HTERT RPE-1 (cell line): ENCODE results near the gene CRK.

Experiments
- in situ Hi-C: fragments of 300-500 bp; cut with MboI; formaldehyde crosslinking; loops from 4 replicates; pipeline ENCODE4 v1.14.3; 2020; ENCODE audit warnings: low sequenced_read_pairs

Gene CRK

DNA sequence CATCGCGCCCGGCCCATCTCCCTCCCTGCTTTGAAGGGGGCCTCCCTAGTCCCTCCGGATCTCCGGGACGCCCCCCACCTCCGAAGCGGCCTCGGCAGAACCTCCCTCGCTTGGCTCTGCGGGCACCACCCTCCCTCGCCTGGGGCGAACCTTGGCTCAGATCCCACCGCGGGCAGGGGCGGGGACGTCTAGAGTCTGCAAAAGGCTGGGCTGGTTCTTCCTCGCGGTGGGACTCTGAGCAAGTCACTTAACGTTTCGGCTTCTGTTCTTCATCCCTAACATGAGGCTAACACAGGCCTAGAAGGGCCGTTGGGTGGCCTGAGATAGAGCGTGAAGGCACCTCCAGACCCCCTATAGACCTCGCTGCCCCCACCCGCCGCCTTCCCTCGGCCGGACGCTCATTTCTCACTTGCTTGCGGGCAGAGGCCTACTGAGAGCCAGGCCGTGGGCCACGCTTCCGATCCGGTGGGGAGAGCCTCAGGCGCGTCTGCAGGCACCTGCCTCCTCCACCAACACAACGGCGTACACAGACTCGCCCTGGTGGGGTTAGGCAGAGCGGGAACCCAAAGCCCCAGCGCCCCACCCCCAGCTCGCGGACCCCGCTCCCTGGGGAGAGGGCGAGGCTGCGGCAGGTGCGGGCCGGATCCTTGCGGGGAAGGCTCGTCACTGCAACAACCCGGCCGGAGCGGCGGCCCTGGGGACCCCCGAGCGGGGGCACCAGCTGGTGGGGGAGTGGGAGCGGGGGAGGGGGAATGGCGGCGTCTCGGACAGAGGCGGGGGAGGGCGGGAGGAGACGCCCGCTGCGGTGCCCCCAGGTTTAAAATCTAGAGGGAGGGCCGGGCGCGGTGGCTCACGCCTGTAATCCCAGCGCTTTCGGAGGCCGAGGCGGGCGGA is 31.0 kb upstream of the CRK start:
- in situ Hi-C loops = no loop called here

DNA sequence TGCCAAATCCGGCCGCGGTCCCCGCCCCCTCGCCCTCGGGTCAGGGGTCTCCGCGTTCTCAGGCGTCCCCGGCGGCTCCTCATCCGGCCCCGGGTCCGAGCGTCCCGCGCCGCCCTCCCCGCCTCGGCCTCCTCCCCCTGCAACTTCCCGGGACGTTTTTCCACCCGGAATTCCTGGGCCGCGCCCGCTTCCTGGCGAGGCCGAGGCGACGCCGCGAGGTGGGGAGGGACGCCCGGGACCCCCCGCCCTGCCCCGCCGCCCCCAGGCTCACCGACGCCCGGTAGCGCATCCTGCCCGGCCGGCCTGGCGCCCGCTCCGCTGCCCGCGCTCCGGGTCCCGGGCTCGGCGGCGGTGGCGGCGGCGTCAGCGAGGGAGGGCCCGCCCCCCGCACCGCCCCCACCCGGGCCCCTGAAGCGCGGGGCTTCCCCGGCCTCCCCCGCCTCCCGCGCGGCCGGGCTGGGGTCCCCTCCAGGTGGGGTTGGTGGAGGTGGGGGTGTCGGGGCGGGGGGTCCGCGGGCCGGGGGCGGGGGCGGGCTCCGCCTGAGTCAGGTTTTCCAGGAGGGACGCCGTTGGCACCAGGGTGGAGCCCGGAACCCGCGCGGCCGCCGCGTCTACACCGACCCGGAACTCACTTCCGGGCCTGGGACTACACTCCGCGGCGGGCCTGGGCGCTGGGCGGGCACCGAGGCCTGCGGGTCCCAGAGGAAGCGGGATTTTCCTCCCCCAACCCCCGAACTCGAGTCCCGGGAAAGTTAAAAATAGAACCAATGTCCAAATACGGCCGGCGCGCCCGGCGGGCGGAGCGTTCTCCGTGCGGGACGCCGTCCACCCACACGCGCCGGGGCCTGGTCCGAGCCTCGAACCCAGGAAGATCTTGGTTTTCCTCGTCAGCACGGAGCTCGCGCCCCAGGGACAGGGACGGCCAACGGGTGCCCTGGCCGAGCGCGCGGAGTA is 29.7 kb upstream of the CRK start:
- in situ Hi-C loops = no loop called here

DNA sequence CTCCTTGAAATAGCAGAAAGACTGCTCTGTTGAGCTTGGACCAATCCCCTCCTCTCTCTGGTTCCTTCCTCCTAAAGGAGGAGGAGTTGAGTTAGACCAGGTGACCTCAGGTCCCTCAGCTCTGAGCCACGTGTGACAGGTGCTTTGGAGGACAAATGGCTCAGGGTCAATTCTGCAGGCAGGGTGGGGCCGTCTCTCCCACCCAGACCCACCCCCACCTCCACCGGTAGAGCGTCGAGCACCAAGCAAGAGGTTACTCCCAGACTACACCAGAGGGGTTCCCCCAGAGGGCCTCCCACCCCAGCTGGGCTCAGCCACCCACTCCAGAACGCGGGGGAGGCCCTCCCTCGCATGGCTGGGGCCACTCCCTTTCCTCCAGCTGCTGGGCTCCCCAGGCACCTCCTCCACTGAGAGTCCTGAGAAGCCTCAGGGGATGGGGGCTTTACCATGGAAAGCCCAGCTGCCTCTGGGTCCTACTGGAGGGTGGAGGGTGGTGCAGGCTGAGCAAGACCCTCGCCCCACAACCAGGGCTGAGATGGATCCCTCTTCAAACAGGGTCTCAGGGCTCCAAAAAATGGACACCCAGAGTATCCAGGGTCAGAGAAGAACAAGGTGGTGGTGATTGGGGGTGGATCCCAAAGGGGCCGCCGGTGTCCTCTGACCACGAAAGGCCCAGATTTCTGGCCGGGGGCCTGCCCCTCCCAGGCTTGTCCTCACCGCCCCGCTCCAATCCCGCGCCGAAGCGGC is 28.8 kb upstream of the CRK start:
- in situ Hi-C loops = no loop called here

DNA sequence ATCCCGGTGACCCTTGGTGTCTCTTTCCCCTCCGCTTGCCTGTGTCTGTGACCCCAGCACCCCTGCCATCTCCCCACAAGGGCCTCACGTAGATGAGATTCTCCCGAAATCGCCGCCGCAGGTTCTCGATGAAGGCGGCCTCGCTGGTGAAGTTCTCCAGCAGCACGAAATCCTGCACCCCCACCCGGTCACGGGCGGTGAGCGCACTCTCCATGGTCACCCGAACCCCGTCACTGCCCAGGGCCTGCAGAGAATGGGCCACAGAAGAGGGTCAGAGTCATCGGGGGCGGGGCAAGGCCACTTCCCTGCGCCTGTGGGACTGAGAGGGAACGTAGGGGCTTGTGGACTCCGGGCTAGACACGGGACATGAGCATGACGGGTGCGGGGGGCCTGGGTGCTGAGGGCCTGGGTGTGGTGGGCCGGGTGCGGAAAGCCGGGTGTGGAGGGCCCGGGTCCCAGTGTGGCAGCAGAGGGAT is 28.1 kb upstream of the CRK start:
- in situ Hi-C loops = no loop called here

DNA sequence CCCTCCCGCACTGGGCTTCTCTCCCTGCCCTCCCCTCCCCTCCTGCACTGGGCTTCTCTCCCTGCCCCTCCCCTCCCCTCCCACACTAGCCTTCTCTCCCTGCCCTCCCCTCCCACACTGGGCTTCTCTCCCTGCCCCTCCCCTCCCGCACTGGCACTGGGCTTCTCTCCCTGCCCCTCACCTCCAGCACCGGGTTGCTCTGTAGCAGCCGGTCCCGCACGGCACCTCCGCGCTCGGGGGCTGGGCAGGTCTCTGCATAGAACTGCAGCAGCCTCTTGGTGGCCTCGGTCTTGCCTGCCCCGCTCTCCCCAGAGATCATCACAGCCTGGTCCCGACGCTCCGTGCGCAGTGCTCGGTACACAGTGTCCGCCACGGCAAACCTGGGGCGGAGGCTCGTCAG is 26.6 kb upstream of the CRK start:
- in situ Hi-C loops = no loop called here

DNA sequence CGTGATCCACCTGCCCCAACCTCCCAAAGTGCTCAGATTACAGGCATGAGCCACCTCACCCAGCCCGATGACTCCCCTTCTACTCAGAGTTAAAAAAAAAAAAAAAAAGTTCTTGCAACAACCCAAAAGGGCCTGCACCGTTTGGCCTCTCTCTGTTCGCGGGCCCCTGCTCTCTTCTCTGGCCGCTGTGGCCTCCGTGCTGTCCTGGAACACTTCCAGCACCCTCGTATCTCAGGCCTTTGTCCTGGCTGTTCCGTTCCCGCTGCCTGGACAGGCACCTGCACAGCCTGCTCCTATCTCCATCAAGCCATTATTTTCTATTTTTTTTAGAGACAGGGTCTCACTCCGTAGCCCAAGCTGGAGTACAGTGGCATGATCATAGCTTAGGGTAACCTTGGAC is 25.7 kb upstream of the CRK start:
- in situ Hi-C loops = no loop called here

DNA sequence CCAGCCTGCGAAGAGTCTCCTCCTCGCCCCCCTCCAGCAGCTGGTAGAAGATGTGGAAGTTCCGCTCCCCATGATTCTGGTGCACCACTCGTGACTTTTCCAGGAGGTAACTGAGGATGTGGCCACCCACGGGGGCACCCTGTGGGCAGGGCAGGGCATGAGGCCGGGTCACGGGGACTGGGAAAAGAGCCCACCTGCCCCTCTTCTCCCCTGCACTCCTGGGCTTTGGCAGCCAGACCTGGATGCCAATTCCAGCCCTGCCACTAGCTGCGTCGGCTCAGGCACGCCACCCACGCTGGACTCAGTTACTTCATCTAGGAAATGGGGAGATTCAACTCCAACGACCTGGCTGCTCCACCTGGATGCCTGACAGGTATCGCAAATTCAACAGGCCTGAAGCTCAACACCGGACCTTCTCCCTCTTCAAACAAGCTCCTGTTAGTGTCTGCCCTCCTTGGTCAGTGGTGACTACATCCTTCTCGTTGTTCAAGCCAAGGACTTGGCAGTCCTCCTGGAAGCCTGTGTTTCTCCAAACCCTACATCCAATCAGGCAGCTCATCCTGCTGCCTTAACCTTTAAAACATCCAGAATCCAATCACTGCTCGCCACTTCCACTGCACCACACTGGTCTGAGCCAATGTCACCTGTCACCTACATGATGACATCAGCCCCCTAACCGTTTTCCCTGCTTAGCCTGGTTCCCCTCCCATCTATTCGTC is 24.9 kb upstream of the CRK start:
- in situ Hi-C loops = no loop called here

DNA sequence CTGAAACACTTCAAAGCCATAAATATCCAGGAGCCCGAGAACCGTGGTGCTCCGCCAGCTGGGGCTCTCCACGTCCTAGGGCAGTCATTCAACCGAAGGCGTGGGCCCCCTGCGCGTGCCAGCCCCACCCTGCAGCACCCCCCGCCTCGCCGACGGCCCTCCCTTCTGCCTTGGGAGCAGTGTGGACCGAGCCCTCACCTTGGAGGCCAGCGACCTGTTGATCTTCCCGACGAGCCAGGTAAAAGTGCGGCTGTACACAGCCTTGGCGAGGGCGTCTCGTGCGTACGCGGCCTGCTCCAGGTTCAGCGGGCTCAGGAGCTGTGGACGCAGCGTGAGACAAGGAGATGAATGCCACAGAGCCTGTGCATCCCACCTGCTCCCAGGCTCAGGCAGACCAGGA is 22.4 kb upstream of the CRK start:
- in situ Hi-C loops = no loop called here

DNA sequence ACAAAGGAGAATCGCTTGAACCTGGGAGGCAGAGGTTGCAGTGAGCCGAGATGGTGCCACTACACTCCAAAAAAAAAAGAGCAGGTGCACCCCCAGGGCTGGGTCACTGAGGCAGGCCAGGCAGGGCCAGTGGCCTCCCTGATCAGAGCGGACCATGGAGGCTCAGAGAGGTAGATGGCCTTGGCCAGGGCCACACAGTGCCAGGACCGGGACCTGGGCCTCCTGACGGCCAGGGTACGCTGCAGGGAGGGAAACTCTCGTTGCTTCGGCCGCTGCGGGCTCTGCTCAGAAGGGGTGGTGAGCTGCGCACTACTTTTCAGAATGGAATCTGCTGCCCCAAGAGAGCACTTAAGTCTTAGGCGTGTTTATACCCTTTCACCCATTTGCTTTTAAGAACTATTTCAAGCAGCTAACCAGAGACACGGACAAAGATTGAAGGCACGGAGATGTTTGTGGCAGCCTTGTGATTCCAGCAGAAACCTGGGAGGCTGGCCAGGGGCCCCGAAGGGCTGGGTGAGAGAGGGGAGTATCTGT is 19.4 kb upstream of the CRK start:
- in situ Hi-C loops = no loop called here

DNA sequence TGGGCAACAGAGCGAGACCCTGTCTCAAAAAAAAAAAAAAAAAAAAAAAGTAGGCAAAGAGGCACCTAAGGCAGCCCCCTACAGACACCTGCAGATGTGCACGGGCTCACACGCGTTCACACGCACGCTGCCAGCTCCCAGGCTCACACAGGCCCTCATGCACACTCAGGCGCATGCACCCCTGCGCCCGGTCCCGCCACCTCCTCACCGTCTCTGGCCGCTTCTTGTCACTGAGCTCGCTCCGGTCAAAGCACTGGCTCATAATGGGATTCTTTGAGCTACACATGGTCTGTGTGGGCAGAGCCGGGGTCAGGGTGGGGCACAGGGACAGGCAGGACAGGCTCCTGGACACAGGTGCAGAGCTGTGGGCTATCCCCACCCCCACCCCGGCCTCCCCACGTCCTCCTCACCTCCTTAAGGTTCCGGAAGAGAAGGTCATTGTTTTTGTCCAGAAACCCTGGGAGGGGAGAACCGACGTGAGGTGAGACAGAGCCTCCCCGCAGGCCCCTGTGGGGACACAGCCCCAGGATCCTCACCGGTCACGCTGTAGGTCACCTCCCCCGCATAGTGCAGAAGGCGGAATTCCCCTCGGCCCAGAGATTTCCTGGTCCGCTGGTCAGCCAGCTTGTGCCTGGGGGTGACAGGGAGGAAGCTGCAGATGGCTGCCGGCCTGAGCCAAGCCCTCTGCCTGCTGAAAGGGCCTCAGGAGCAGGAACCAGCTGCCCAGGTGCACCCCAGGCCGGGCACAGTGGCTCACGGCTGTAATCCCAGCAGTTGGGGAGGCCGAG is 18.6 kb upstream of the CRK start:
- in situ Hi-C loops = no loop called here

DNA sequence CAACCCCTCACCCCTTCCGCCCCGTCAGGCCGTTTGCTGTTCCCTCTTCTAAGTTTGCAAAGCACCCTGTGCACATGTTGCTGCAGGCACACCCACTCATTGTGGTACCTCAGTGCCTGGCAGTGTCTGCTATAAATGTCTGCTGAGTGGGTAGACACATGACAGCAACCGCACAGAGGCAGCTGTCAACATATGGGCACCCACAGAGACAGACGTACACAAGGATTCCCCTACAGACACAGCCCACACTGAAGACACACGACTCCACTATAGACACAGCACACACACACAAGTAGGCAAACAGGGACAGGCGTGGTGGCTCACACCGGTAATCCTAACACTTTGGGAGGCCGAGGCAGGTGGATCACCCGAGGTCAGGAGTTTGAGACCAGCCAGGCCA is 17.8 kb upstream of the CRK start:
- in situ Hi-C loops = no loop called here

DNA sequence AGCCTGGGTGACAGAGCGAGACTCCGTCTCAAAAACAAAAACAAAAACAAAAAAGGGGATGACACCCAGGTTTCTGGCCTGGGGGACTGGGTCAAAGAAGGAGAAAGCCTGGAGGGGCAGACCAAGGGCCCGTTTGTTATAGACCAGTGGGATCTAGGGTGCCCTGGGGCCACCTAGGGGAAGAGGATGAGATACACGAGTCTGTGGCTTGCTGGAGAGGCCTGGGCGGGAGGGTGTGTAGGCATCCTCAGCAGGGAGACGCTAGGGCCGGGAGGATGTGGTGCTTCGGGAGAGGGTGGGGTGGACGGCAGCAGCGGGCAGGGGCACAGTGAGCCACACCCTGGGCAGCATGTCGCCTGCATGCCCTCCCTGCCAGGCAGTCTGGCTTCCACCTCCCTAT is 17.1 kb upstream of the CRK start:
- in situ Hi-C loops = no loop called here

DNA sequence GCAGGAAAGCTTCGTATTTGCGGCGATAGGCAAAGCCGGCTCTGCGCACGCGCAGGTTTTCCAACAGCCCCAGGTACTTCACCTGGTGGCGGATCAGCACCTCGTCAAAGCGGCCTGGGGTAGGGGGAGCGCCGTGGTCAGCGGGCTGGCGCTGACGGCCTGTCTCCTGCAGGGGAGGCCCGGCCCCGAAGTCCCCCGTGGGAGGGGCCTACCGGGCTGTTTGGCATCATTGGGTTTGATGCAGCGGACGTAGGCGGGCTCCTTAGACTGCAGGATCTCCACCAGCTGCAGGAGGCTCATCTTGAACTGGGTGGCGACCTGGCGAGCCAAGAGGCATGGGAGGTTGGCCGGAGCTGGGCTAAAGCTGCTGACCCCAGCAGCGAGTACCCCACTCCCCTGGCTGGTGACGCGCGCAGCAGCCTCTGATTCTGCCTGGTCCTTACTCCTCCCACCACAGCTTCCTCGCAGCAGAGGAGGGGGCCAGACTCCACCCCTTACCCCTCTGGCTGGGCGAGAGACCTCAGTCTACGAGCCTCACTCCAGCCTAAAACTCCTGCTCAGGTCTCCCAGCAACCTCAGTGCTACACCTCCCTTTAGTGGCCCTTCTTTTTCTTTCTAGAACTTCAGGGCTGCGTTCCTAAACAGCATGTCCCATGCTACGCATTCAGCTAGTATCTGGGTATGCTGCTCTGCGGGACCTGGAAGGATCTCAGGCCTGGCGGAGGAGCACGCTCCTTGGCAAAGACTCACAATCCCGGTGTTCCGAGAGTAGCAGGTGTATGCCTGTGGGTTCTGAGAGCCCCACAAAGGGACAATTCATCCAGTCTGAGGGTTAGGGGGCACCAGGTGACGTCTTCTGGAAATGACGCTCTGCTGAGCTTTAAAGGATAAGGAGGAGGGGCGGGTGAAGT is 16.1 kb upstream of the CRK start:
- in situ Hi-C loops = no loop called here

DNA sequence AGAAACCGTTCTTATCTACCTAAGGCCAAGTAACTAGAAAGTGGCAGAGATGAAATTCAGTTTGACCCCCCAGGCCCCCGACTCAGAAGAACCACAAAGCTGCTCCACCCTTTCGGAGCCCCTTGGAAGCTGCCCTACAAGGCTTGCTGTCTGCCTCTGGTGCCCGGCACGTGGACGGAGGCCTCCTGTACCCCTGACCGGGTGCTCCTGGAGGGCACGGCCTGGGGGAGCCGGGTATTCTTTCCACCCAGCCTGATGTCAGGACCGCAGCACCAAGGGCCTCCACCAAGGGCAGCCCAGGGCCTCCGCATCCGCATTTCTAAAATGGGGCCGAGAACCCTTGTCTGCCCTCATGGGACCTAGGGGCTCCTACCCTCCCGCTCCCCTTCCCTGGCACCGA is 15.5 kb upstream of the CRK start:
- in situ Hi-C loops = no loop called here

DNA sequence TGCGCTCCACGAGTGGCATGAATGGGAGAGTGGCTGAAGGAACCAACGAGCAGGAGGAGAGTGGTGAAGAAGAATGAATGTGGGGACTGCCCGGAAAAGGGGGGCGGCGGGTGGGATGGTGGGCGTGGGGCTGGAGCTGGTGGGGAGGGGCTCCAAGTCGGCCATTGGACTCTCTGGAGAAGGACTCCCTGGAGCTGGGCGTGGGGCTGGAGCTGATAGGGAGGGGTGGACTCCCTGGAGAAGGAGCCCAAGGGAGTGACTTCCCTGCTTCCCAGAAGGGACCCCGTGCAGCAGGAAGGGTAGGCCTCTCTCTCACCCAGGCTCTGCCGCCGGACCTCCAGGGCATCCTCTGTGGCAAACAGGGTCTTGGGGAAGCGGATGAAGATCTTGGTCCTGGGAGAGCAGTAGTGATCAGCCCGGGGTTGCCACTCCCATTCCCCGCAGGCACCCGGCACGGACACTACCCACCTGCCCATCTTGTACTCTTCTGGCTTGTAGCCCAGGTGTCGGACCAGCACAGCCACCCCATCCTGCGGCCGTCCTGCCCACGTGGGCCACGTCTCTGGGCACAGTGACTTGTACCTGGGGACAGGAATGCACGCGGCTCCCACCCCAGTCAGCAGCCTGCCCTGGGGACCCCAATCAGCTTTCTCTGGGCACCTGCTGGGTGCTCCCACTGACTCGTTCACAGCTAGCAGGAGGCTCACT is 14.9 kb upstream of the CRK start:
- in situ Hi-C loops = no loop called here

DNA sequence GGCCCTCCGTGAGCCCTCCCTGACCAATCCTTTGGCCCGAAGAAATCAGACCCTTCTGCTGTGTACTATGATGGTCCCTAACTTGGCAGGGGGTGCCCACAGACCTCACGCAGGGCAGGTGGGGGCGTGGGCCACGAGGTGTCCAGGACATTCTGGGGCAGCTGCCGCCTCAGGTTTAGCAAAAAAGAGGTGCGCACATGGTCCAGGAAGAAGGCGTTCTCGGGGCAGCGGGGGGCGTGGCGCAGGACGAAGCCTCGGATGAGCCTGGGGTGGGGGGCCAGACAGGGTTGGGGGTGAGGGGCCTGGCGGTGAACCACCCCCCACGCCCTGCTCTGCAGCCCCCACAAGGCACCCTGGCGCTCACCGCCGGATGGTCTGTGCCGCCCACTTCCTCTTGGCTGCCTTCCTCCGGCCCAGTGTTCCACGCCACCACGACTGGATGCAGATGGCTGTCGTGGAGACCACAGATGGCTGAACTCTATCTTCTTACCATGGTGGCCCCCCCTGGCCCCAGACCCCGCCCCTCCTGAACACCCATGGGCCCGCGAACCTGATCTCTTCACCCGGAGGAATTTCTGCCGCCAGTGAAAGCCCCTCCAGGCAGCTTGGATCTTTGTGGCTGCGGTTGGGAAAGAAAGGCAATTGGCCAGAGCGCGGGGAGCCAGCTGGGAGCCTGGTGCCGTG is 14.2 kb upstream of the CRK start:
- in situ Hi-C loops = no loop called here

DNA sequence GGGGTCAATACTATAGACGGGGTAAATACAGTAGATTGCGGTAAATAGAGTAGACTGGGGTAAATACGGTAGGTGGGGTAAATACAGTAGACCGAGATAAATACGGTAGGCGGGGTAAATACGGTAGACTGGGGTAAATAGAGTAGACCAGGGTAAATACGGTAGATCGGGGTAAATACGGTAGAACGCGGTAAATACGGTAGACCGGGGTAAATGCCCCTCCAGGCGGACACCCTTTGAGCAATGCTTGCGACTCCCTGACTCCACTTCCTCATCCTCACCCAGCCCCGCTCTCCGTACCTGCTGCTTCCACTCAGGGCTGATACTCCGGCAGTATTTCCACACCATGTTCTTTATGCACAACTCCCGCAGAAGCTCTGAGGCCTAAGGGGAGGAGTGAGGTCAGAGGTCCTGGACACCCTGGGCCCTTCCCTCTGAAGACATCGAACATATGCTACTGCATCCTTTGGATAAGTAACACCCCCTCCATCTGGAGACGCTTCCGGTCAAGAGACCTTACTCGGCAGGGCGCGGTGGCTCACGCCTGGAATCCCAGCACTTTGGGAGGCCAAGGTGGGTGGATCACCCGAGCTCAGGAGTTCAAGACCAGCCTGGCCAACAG is 13.3 kb upstream of the CRK start:
- in situ Hi-C loops = no loop called here
